GM19438 (cell line): Measurements from ENCODE around the gene LY6G6D.

Source experiments
- ATAC-seq: cut with Tn5 transposase; IDR thresholded peaks from one replicate; pipeline ENCODE4 v1.9.1; 2021; ENCODE audit warnings: low read depth; ENCODE audit not compliant: unreplicated experiment

The LY6G6D gene

GRCh38 chr6:31733734-31734133 is 18.6 kb downstream of the LY6G6D start:
- no peak for ATAC-seq

DNA sequence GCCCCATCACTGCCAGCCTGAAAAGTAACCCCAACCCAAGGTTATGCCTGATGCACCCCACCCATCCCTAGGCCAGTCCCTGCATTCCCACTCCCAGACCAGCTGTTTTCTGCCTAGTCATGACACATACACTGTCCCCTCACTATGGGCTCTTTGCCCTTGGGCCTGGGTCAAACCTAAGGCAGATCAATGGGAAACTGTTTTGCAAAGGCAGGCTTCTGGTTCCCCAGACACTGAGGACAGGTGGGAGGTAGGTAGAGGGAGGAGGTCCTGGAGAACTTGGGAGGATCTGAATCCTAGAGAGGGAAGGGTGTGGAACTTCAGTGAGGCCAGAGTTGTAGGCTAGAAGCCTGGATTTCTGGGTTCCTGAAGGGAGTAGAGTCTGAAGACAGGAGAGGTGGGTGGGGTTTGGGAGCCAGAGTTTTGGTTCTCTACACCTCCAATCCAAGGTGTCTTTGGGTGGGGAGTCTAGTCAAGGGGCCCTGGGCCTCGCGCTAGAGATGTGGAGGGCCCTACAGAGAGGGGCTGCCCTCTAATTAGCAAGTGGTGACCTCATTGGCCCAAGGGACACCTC is 19.2 kb downstream of the LY6G6D start:
- no peak for ATAC-seq

DNA sequence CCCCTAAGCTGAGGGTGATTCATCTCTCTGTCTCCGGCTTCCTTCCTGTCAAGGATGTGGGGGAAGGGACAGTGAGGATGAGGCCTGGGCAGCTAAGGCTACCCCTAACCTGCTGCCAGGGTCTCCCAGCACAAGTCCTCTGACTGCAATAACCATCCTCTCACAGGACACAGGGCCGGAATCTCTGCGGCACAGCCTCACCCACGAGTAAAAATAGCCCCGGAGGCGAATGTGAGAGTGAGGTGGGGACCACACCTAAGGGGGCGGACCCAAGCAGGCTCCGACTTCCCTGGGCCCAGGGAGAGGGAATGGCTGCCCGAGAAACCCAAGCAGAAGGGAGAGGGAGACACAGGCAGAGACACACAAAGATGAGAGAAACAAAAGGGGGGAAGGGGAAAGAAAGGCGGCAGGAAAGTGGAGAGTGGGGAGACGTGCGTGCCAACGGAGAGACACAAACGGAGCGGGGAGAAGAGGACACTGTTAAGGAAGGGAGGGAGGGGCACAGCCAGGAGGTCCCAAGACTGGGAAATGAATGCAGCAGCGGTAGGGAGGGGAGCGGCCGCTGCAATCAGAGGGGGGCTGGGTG is 19.8 kb downstream of the LY6G6D start:
- no peak for ATAC-seq

DNA sequence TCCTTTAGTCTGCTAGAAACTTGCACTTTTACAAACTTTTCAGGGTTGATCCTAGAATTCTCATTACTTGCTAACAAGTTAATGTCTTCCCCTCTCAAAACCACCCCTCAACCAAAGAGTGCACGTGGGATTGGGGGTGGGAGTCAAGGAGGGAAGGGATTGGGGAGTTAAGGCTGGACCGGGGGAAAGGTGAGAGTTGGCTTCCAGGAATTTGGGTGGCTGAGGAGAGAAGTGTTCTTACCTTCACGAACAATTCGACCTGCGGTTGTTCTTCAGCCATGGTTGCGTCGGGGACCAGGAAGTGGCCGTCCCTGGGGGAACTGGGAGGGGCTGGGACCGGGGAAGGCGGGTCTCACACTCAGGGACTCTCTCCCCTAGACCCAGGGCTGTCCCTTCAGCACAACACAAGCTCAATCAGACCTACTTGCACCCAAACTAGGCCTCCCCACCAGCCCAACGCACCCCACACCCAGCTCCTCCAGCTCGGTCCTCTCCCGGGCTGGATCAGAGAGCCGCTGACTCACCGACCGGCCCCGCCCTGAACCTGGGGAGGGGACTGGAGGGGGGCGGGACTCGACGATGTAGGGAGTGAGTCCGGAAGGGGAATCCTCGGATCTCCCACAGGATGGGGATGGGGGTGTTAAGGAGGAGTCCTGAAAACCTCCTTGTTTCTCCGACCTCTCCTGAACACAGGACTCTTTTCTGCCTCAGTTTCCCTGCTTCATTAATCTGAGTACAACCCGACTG is 21.0 kb downstream of the LY6G6D start, which contains the start of gene CLIC1:
Gene CLIC1, minus strand, starts transcription at position 510 of the 747 bp plus-strand sequence. Its CDS starts 230 bp downstream, at position 280.
- no peak for ATAC-seq

- ATAC-seq, result no peak
These were observed 21.7 kb downstream of the LY6G6D start for GRCh38 chr6:31736768-31737314.

- no peak for ATAC-seq
These were observed 22.3 kb downstream of the LY6G6D start for GRCh38 chr6:31737315-31737990.

DNA sequence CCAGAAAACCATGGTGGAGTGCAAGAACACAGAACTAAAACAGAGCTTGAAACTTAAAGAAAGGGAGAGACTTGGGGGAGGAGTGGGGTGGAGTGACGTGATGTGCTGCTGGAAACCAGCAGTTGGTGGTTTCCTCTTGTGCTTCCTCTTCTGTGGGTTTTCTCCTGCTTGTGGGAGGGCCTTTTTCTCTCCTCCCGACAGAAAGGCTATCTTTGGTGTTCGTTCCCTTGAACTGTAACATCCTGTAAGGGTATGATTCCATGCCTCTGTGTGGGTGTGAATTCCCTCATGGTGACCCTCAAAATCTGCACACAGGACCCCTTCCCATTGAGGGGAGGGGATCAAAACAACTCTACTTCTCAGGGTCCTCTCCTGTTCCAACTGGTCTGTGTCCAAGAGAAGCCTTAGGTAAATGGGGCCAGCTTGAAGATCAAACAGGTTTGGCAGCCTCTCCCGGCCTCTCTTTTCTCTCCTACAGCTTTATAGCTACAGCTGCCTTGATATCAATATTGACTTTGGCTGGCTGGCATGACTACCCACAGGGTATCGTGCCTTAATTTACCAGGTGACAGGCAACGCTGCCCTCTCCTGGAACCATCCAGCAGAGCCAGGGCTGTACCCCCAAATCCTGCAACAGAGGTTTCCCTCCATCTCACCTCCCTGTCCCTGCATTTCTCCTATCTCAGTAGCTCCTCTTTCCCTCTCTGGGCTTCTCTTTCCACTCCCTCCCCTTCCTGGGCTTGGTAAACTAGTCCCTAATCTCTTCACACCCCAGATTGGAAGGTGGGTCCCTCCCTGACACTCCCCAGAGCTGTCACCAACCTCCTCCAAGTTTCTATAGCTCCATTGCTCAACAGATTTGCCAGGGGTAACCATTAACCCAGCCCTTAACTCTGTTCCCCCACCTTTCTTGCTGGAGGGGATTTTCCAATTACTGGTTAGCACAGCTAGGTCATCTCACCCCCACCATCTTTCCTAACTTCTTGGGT is 23.1 kb downstream of the LY6G6D start:
- ATAC-seq, result no peak

- ATAC-seq, result peak; percentile 52
These were observed 24.7 kb downstream of the LY6G6D start, which contains the start of gene MSH5 for GRCh38 chr6:31739639-31740396. MSH5 (plus strand) TSS chr6:31740005; CDS start chr6:31740467, 462 bp downstream.

- no peak for ATAC-seq
These were observed 25.5 kb downstream of the LY6G6D start for GRCh38 chr6:31740397-31741223.

DNA sequence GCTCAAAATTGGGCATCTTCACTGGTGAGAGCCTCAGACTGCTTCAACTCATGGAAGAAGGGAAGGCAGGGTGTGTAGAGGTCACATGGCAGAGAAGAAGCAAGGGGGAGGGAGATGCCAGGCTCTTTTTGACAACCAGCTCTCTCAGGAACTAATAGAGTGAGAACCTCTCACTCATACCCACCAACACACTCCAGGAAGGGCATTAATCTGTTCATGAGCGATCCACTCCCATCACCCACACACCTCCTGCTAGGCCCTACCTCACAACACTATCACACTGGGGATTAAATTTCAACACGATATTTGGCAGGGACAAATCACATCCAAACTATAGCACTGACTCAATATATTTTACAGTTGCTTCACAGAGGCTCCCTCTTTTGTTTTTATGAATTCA is 26.7 kb downstream of the LY6G6D start:
- no peak for ATAC-seq

- no peak for ATAC-seq
These were observed 27.7 kb downstream of the LY6G6D start for GRCh38 chr6:31742894-31743293.

- no peak for ATAC-seq
These were observed 29.3 kb downstream of the LY6G6D start for GRCh38 chr6:31744422-31744821.

GRCh38 chr6:31749301-31750036 is 34.3 kb downstream of the LY6G6D start:
- no peak for ATAC-seq

DNA sequence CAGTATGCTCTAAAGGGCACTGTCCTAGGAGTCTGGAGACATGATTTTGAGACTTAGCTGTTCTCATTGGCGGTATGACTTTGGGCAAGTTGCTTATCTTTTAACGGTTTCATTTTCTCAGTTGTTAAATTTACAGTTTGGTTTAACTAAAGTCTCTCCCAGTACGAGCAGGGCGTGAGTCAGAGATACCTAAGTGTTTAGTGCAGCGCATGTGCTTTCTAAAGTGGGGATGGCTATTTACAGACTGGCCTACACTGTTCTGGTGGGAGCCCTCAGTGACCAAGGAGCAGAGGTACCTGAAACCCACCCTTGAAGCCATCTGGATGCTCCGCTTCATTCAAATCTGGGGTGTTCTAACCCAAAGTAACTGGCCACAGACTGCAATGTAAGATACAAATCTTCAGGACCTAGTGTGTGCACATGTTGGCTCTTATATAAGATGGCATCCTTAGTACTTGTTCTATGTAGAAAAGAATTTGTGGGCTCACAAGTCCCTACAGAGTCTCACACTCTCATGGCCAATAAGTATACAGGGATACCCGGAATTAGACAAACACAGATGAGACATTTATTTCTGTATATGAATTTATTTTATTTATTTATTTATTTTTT is 35.4 kb downstream of the LY6G6D start:
- no peak for ATAC-seq

GRCh38 chr6:31752739-31753319 is 37.7 kb downstream of the LY6G6D start:
- ATAC-seq, result no peak

DNA sequence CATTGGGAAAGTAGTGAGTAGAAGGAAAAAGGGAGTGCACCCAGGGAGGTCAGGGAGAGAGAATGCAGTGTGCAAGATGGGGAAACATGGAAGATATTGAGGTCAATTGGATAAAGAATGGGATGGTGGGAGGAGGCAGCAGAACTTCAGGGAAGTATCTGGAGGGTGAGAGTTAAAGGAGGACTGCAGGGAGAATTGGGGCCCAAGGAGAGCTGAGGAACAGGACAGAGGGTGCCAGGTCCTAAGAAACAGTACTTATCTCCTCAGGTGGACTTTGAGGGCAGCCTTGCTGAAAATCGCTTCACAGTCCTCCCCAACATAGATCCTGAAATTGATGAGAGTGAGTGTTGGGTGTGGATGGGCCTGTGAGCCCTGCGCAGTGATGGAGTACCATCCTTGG is 43.1 kb downstream of the LY6G6D start:
- no peak for ATAC-seq

GRCh38 chr6:31760790-31761189 is 45.6 kb downstream of the LY6G6D start:
- ATAC-seq, result no peak
